DOHH2 (cell line): ENCODE data around the gene SPNS1.

Source experiments
- H3F3A ChIP-seq: fragments of 200-600 bp; sonication (generic), shearing (Covaris generic); 2 replicates; pipeline ENCODE4 v1.6.0; 2016; ENCODE audit warnings: antibody characterized with exemption, mild to moderate bottlenecking; ENCODE audit not compliant: control insufficient read depth, insufficient read depth
- H3K27ac ChIP-seq: fragments of 200-600 bp; sonication (generic); 2 replicates; pipeline ENCODE4 v1.5.1; 2014; ENCODE audit warnings: low read depth, mild to moderate bottlenecking, low read length, moderate library complexity
- H3K27me3 ChIP-seq: fragments of 200-600 bp; sonication (generic); 2 replicates; pipeline ENCODE4 v1.6.1; 2014; ENCODE audit warnings: mild to moderate bottlenecking, low read length, mixed read lengths; ENCODE audit not compliant: control insufficient read depth
- H3K36me3 ChIP-seq: fragments of 200-600 bp; sonication (generic); 2 replicates; pipeline ENCODE4 v1.6.1; 2014; ENCODE audit warnings: mild to moderate bottlenecking, low read length, moderate library complexity, mixed read lengths; ENCODE audit not compliant: control insufficient read depth
- H3K4me1 ChIP-seq: fragments of 200-600 bp; sonication (generic); 2 replicates; pipeline ENCODE4 v1.6.1; 2014; ENCODE audit warnings: mild to moderate bottlenecking, low read length, mixed read lengths; ENCODE audit not compliant: control insufficient read depth
- H3K4me2 ChIP-seq: fragments of 200-600 bp; sonication (generic); 2 replicates; pipeline ENCODE4 v1.6.0; 2014; ENCODE audit warnings: mild to moderate bottlenecking, low read length, moderate library complexity
- H3K4me3 ChIP-seq: fragments of 200-600 bp; sonication (generic); 2 replicates; pipeline ENCODE4 v1.5.1; 2014; ENCODE audit warnings: mild to moderate bottlenecking, low read length, mixed read lengths
- H3K79me2 ChIP-seq: fragments of 200-600 bp; sonication (generic); 2 replicates; pipeline ENCODE4 v1.6.1; 2014; ENCODE audit warnings: mild to moderate bottlenecking, low read length, mixed read lengths; ENCODE audit not compliant: control insufficient read depth
- H3K9me2 ChIP-seq: fragments of 200-600 bp; sonication (generic); replicated peaks from 2 replicates; pipeline ENCODE4 v1.6.1; 2014; ENCODE audit warnings: mild to moderate bottlenecking, low read length, mixed read lengths; ENCODE audit not compliant: control insufficient read depth
- H3K9me3 ChIP-seq: fragments of 200-600 bp; sonication (generic); 2 replicates; pipeline ENCODE4 v1.6.1; 2014; ENCODE audit warnings: antibody characterized with exemption, low read length, mixed read lengths; ENCODE audit not compliant: control insufficient read depth, insufficient read depth
- H4K20me1 ChIP-seq: fragments of 200-600 bp; sonication (generic); 2 replicates; pipeline ENCODE4 v1.6.0; 2014; ENCODE audit warnings: low read depth, mild to moderate bottlenecking, antibody characterized with exemption, low read length, moderate library complexity; ENCODE audit not compliant: control insufficient read depth, insufficient read depth
- EZH2phosphoT487 ChIP-seq: fragments of 200-600 bp; sonication (generic); IDR thresholded peaks from 2 replicates; pipeline ENCODE4 v1.6.1; 2017; ENCODE audit warnings: borderline replicate concordance, mild to moderate bottlenecking, antibody characterized with exemption, low read length, moderate library complexity, mixed read lengths
- TF ChIP-seq, protein P1 (sequence below): fragments of 200-600 bp; sonication (generic); IDR thresholded peaks from one replicate; pipeline ENCODE4 v1.5.1; 2014; ENCODE audit warnings: antibody characterized with exemption, mild to moderate bottlenecking, low read depth, low read length; ENCODE audit not compliant: poor library complexity, severe bottlenecking

Gene SPNS1

DNA sequence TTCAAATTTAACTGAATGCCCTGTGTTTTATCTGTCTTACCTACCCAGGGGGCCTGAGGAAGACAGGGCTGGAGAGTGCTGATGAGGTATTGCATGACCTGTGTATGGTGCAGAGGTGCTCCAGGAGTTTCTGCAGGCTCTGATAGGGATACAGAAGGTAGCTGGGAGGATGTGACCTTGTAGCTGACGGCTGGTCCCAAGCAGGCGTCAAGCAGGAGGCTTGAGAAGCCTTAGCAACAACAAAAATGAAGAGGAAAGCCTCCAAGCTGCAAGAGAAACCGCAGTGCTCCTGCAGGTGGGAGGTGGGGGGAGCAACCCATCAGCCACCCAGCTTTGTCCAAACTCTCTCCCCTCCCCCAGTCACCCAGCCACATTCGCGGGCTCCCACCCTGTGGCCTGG lies 50.6 kb downstream of the SPNS1 start:
- Histone ChIP-seq H3K36me3 (no peaks in the 10 kb centered on the region), H3K4me2 (no peak overlapping the region), H3K27ac (no peak overlapping the region), H3K4me1 (no peaks in the 10 kb centered on the region), H3K27me3 (peaks cover 13% of the 10 kb centered on the region), H3K9me3 (no peaks in the 10 kb centered on the region), H4K20me1 (no peaks in the 10 kb centered on the region), H3K79me2 (no peaks in the 10 kb centered on the region), H3F3A (no peaks in the 10 kb centered on the region), H3K9me2 (no peaks in the 10 kb centered on the region), H3K4me3 (no peak overlapping the region)
- TF ChIP-seq EZH2phosphoT487: no peak
- TF ChIP-seq, protein P1, sequence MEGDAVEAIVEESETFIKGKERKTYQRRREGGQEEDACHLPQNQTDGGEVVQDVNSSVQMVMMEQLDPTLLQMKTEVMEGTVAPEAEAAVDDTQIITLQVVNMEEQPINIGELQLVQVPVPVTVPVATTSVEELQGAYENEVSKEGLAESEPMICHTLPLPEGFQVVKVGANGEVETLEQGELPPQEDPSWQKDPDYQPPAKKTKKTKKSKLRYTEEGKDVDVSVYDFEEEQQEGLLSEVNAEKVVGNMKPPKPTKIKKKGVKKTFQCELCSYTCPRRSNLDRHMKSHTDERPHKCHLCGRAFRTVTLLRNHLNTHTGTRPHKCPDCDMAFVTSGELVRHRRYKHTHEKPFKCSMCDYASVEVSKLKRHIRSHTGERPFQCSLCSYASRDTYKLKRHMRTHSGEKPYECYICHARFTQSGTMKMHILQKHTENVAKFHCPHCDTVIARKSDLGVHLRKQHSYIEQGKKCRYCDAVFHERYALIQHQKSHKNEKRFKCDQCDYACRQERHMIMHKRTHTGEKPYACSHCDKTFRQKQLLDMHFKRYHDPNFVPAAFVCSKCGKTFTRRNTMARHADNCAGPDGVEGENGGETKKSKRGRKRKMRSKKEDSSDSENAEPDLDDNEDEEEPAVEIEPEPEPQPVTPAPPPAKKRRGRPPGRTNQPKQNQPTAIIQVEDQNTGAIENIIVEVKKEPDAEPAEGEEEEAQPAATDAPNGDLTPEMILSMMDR: no peak

DNA sequence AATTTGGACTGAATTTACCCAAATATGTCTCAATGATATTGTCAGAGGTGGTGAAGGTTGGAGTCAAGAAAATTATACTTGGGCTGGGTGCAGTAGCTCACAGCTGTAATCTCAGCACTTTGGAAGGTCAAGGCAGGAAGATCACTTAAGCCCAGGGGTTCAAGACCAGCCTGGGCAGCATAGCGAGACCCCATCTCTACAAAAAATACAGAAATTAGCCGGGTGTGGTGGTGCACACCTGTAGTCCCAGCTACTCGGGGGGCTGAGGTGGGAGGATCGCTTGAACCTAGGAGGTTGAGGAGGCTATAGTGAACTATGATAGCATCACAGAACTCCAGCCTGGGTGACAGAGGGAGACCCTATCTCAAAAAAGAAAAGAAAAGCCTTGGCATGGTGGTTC lies 51.2 kb downstream of the SPNS1 start:
- H3K9me2 ChIP-seq: no peaks in the 10 kb centered on the region
- no peaks in the 10 kb centered on the region for H3K9me3 ChIP-seq
- no peaks in the 10 kb centered on the region for H4K20me1 ChIP-seq
- TF ChIP-seq, protein P1: no peak
- no peak for TF ChIP-seq EZH2phosphoT487
- no peaks in the 10 kb centered on the region for H3F3A ChIP-seq
- H3K79me2 ChIP-seq: no peaks in the 10 kb centered on the region
- H3K36me3 ChIP-seq: no peaks in the 10 kb centered on the region
- H3K27ac ChIP-seq: no peak overlapping the region
- H3K27me3 ChIP-seq: peaks cover 13% of the 10 kb centered on the region
- no peak overlapping the region for H3K4me3 ChIP-seq
- H3K4me1 ChIP-seq: no peaks in the 10 kb centered on the region
- H3K4me2 ChIP-seq: no peak overlapping the region

DNA sequence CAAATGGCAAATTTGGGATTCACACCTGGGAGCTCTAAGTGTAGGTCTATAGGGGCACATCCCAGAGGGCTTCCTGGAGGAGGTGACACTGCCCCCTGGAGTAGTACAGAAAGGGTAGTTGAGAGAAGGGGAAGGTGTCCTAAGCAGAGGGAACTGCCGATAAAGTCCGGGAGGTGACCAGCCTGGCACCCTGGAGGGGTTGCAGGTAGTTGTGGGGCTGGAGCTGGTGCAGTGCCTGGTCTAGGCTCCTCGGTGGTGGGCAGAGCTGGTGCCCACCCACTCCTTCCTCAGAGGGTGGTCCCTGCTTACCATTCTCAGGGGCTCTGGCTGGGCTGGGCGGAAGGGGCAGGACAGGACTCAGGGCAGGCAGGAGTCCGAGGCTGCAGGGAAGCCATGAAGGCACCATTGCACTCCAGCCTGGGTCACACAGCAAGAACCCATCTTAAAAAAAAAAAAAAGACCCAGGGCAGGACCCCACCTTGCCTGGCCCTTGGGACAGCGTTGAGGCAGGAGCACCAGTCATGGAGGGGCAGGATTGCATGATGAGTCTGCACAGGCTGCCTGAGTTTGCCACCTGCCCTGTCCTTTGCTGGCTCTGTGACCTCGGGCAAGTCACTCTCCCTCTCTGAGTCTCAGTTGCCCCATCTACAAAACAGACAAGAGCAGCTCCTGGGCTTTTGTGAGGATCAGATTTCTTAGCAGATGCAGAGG lies 54.0 kb downstream of the SPNS1 start:
- Histone ChIP-seq H4K20me1 (no peaks in the 10 kb centered on the region), H3K36me3 (no peaks in the 10 kb centered on the region), H3K79me2 (no peaks in the 10 kb centered on the region), H3K4me3 (no peak overlapping the region), H3K9me2 (no peaks in the 10 kb centered on the region), H3K4me2 (no peak overlapping the region), H3K27me3 (peaks cover 13% of the 10 kb centered on the region), H3K9me3 (no peaks in the 10 kb centered on the region), H3F3A (no peaks in the 10 kb centered on the region), H3K27ac (no peak overlapping the region), H3K4me1 (peaks cover 3% of the 10 kb centered on the region; the same call in 1 of the 2 replicates)
- TF ChIP-seq, protein P1: no peak
- TF ChIP-seq EZH2phosphoT487: no peak
